Suppressor macrophage treated with lipopolysaccharide for 1 hour (primary cell): ENCODE measurements around the gene NHERF2.
"Not testable (repeated sequence)": the region's sequence is repeated elsewhere in the genome, so short reads cannot be mapped to it uniquely, and the experiment has no call there.

Experiments
- DNase-seq, 3 donors: peaks; one replicate each; pipeline ENCODE4 v3.0.0-alpha.2; 2020 to 2022

Gene NHERF2

GRCh38 chr16:2028146-2028545, 1.4 kb downstream of the NHERF2 start:
- DNase-seq, result no peak

- DNase-seq, result no peak
Measured at GRCh38 chr16:2028620-2029220, 2.0 kb downstream of the NHERF2 start.

- DNase-seq, result no peak
Measured at GRCh38 chr16:2029350-2029749, 2.6 kb downstream of the NHERF2 start.

- no peak for DNase-seq
Measured at GRCh38 chr16:2030036-2030435, 3.3 kb downstream of the NHERF2 start.

- no peak for DNase-seq
Measured at GRCh38 chr16:2031081-2031577, 4.4 kb downstream of the NHERF2 start.

GRCh38 chr16:2032285-2033056, 5.8 kb downstream of the NHERF2 start:
- peak in 1 of 3 donors; percentile 37 for DNase-seq

- DNase-seq, result peak; percentile 49 to 57 (median 57)
Measured at GRCh38 chr16:2033057-2033908, 6.6 kb downstream of the NHERF2 start.

GRCh38 chr16:2033909-2034695, 7.4 kb downstream of the NHERF2 start:
- not testable (repeated sequence) for DNase-seq

GRCh38 chr16:2034696-2035430, 8.2 kb downstream of the NHERF2 start:
- DNase-seq, result no peak

GRCh38 chr16:2035431-2036199, 8.9 kb downstream of the NHERF2 start:
- no peak for DNase-seq

- no peak for DNase-seq
Measured at GRCh38 chr16:2036200-2036966, 9.7 kb downstream of the NHERF2 start.

- DNase-seq, result no peak
Measured at GRCh38 chr16:2037115-2037514, 10.4 kb downstream of the NHERF2 start.

- no peak for DNase-seq
Measured at GRCh38 chr16:2037647-2038381, 11.1 kb downstream of the NHERF2 start.

GRCh38 chr16:2038382-2039231, 11.9 kb downstream of the NHERF2 start:
- DNase-seq, result no peak

GRCh38 chr16:2039274-2040031, 12.8 kb downstream of the NHERF2 start:
- no peak for DNase-seq

- DNase-seq, result no peak
Measured at GRCh38 chr16:2040041-2040786, 13.5 kb downstream of the NHERF2 start.
